ENCODE measurements around the gene ACY1.
"Not testable (repeated sequence)": the region's sequence is repeated elsewhere in the genome, so short reads cannot be mapped to it uniquely, and the experiment has no call there.

Gene ACY1

GRCh38 chr3:52029535-52029934 lies 46.2 kb downstream of the ACY1 start:
- no peak for DNase-seq

DNA sequence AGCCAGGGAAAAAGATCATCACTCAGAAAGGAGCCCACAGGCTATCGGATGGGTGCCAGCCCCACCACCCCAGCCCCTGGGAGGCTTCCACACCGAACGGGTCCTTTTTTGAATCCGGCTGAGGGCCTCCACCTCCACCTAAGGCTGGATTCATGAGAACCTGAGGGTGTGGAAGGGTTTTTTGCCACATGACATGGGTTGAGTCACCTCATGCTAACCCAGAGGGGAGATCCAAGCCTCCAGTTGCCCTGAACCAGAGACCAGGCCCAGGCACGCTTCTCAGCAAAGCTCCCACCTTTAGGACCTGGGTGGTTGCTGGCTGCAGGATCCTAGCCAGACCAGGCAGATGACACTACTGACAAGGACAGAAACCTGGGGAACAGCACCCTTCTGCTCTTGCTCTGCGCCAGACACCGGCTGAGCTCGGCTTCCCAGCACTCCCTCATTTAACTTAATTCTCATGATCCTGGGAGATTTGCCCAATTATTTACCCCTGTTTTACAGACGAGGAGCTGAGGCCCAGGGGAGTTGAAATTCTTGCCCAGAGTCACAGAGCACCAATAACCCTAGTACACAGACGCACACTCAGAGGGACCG lies 47.5 kb downstream of the ACY1 start:
- DNase-seq, result no peak

- no peak for DNase-seq
Observed at GRCh38 chr3:52031896-52032295, 48.6 kb downstream of the ACY1 start.

GRCh38 chr3:52032702-52033408 lies 49.5 kb downstream of the ACY1 start:
- DNase-seq, result no peak

GRCh38 chr3:52033748-52034147 lies 50.4 kb downstream of the ACY1 start:
- not testable (repeated sequence) for DNase-seq

GRCh38 chr3:52034212-52034611 lies 50.9 kb downstream of the ACY1 start:
- no peak for DNase-seq

- DNase-seq, result no peak
Observed at GRCh38 chr3:52034651-52035050, 51.3 kb downstream of the ACY1 start.

- no peak for DNase-seq
Observed at GRCh38 chr3:52036222-52036694, 52.9 kb downstream of the ACY1 start.

DNA sequence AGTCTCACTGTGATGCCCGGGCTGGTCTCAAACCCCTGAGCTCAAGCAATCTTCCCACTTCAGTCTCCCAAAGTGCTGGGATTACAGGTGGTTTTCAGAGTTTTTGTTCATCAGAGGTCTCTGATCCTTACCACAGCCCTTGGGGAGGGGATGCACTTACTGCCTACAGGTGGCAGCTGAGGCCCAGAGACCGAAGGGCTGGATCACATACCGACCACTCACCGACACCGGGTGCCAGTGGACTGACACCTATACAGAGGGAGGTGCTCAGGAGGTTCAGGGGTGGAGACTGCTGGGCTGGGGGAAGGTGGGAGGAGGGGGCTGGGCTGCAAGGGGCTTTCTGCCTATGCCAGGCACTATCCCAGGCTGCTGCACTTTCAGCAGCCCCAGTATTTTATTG lies 53.5 kb downstream of the ACY1 start:
- no peak for DNase-seq

DNA sequence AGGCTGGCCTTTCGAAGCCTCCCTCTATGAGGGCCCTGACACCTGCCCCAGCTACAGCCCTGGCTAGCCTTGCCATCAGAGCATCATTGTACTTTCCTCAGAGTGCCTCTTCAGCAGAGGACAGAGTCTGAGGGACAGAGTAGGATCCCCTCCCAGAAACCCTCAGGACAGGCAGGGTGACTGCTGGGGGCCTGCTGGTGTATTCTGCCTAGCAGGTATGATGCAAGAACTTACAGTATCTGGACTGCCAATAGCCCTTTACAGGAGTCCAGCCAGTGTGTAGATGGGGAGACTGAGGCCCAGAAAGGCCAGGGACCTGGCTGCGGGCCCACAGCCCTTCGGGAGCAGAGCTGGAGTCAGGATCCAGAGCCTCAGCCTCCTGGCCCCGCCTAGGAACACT lies 54.0 kb downstream of the ACY1 start:
- no peak for DNase-seq

GRCh38 chr3:52038227-52038626 lies 54.9 kb downstream of the ACY1 start:
- DNase-seq, result no peak
